CD4-positive, alpha-beta T cell treated with Interleukin-4 for 4 hours (primary cell): ENCODE results near the gene GJD3.
A peak's percentile ranks its signal among the peaks of the same experiment; 100 is the strongest.

Source experiments
- DNase-seq: peaks from one replicate; pipeline ENCODE4 v3.0.0-alpha.2; 2020

Gene GJD3

DNA sequence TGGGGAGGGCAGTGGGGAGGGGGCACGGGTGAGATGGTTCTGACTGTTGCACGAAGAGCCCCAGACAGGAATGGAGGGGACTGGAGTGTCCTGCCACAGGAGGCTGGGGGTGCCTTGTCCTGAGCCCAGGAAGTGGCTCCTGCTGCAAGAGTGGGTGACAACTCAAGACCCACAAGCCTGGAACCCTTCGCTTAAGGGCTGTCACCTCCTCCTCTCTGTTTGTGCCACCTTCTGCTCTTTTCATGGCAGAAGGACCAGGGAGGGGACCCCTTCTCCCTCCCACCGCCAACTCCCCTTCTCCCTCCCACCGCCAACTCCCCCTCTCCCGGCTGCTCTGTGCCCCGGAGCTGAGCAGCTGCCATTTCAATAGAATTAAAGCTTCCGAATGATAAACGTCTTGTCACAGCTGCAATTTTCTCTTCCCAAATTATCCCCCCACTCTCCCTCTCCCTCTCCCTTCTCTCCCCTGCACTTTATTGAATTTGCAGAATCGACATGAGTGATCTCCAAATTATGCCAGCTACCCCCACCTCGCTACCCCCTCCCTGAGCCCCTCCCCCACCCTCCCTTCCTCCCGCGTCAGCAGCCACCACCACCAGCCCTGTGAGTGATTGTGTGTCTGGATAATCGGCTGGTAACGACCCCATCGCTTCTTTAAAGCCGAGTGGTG lies 13.7 kb downstream of the GJD3 start:
- DNase-seq: no peak

GRCh38 chr17:40349895-40350688 lies 14.4 kb downstream of the GJD3 start:
- no peak for DNase-seq

DNA sequence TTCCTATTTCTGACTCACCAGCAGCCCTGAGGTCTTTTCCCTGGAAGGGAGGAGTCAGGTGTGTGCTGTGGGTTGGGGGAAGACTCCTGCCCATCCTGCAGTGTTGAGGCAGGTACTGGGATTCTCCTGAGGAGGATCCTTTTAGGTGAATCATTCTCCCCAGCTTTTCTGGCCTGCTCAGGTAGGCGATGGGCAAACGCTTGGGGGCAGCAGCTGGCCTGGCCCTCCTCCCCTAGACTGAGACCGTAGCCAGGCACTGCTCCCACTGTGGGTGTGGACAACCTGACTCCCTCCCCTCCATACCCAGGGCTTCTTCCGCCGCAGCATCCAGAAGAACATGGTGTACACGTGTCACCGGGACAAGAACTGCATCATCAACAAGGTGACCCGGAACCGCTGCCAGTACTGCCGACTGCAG lies 15.1 kb downstream of the GJD3 start:
- no peak for DNase-seq

DNA sequence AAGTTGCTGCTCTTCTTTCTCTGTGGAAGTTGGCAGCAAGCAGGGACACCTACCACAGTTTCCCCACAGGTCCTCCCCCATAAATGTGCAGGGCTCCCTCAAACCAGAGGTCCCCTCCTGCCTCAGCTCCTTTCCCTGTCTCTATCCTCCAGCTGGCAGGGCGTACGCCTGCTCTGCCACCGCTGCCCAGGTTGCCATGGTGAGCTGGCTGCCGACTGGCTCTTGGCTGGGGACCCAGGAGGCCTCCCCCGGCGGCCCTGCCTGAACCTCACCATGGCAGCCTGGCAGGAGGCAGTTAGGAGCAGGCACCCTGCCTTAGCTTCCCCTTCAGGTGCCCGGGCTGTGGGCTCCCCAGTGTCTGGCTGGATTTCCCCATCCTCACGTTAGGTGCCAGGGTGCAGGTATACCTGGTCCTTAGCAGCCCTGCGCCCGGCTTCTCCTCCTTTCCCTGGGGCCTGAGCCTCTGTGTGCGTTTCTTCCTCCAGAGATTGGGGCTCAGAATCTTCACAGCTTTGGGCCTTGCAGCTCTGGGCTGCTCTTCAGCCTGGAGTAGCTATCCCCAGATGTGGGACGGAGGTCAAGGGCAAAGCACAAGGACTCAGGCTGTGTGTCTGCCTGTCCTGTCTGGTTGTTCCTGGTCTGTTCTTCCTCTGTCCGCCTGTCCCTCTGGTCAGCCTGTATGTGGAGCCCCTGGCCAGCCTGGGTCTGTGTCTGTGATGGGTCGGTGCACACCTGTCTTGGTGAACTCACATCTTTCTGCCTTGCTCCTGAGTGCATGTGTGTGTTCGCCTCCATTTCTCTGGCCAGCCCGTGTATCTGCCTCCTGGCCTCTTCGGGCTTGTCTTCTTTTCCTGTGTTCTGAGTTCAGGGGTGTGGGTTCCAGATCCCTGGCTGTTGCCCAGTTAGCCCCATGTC lies 15.7 kb downstream of the GJD3 start:
- no peak for DNase-seq

DNA sequence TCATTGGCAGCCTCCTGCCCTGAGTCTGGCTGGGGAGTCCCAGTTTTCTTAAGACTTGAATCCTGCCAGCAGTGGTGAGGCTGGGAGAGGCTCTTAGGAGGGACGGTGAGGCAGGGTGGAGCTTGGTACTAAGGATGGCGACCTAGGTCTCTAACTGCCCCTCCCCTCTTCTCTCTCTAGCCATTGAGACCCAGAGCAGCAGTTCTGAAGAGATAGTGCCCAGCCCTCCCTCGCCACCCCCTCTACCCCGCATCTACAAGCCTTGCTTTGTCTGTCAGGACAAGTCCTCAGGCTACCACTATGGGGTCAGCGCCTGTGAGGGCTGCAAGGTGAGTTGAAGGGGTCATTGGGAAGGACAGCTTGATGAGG lies 16.4 kb downstream of the GJD3 start:
- no peak for DNase-seq

- DNase-seq: no peak
Measured at GRCh38 chr17:40347319-40348135, 17.0 kb downstream of the GJD3 start.

DNA sequence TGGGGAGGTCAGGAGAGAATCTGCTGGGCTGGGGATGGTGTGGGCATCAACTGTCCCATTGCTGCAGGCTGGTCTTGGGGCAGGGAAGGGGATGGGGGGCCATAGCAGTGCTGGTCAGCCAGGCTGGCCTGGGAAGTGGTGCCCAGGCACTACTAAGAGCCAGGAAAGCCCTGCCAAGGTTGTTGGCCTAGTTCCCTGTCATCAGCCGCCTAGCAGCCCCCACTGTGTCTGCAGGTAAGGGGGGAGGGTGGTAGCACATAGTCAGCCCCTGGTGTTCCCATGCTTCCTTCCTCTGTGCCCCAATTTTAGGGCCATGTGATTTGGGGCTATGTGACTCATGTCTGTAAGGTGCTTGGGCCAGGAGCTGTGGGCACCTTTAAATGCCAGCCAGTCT lies 17.8 kb downstream of the GJD3 start:
- peak; percentile 32 for DNase-seq

- no peak for DNase-seq
Measured at GRCh38 chr17:40345994-40346764, 18.4 kb downstream of the GJD3 start.

DNA sequence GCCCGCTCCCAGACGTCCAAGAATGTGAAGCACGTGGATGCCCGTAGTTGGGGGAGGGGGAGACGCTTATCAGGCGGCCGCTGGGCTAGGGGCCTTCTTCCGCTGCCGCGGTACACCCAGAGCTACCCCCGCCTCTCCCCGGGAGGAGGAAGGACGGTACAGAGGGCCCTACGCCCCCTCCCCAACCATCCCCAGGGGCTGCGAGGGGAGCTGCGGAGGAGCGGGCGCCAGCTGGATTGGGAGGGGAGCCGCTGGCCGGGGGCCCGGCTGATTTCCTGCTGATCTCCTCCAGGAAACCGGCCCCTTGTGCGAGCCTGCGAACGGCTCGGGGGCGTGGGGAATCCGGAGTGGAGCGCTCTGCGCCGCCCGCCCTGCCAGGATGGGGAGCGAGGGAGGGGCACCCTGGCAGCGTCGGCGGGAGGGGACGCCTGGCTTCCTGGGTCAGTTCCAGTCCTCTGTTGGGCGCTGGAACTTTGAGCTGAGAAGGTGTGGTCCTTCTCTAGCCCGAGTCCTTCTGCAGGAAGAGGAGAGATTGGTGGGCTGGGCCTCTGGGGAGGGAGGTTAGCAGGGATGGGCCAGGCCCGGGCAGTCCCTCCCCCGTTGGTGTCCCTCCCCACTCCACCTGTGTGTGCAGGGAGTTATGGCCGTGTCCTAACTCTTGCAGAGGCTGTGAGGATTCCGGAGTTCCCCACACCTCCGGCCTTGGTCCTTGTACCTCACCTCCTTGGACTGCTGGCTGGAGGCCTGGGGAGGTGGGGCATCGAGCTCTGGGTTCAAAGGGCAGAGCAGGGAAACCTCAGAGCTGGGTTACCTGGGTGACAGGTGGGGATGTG lies 19.2 kb downstream of the GJD3 start:
- peak; percentile 13 for DNase-seq

DNA sequence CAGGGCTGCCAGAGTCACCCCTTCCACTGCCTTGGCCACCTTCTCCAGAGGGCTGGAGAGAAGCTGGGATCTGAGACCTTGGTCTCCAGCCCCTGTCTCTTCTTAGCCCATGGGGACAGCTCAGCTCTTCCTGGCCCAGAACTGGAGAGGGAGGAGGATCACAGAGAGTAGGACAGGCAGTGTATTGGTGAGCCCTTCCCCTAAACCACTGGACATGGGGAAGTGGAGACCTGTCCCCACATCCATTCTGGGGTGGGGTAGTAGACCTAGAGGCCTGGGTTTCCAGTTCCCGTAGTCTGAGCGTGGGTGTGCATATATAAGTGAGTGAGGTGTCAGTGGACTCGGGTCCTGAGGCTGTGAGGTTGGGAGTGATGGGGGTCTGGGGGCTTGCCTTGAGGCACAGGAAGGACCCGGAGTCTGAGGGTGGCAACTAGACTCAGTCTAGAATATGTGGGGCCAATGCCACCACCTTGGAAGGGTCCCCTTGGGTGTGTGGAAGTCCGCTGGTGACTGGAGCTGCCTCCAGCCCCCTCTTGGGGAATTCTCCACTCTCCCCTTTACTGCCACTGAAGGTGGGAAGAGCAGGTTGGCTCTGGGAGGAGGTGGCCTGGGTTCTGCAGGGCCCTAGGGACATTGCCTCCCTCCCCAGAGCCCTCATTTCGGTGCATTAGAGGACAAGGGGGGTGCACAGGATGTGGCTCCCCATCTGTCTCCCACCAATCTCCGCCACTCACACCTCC lies 19.9 kb downstream of the GJD3 start:
- DNase-seq: no peak

DNA sequence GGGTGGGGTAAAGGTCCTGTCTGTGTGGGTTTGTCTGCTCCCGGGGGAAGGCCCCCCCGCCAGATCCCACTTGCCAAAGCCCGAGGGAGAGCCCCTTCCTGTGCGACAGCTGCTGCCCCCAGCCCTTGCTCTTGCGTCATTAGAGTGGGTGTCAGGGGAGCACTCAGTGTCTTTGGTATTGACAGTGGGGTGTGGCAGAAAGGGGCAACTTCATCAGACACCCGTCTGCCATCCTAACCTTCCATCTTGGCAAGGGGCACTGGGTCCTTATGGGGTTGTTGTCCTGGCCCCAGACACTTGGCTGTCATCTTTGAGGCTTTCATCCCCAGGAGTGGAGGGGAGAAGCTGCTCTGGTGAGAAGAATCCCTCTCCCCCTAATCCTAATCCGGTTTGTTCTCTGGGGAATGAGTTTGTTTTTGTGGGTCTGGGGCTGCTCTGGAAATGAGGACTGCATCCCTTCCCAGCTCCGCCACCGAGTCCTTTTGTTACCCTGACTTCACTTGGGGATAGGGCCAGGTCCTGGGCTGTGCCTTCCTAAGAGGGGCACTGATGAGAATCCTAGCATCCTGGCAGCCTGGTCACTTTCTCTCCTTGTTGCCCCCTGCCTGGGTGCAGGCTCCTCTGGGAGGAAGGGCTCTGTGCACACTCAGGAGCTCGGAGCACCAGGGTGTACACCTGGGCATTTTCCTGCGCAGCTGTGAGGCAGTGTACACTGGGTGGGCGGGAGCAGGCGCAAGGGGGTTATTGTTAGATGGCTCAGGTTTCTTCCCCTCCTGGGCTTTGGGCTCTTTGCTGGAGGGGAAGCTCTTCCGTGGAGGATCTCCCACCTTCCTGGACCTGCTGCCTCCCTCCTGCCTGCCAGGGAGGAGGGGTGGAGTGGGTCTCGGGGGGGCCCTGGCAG lies 21.1 kb downstream of the GJD3 start:
- no peak for DNase-seq

DNA sequence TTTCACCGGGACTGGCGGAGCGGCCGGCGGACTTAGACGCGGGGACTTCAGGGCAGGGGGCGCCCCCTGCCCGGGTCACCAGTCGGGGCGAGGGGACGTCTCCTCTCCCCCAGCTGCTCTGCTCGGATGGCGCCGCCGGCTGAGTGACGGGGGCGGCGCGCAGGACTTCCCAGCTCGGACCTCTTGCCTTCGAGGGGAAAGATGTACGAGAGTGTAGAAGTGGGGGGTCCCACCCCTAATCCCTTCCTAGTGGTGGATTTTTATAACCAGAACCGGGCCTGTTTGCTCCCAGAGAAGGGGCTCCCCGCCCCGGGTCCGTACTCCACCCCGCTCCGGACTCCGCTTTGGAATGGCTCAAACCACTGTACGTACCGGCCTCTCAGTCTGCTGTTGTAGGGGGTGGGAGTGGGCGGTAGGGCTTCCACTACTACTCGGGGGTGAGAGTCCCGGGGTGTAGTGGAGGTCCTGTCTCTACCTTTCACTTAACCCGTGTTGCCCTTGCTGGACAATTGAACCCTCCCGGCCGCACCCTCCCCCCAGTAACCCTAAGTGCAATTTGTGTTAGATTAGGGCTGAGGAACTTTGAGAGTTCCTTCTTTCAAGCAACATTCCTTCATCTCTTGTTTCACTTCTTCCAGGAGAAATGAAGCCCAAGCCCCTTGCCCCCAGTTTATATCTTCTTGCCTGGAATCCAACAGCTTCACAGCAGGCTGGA lies 21.9 kb downstream of the GJD3 start:
- DNase-seq: no peak

DNA sequence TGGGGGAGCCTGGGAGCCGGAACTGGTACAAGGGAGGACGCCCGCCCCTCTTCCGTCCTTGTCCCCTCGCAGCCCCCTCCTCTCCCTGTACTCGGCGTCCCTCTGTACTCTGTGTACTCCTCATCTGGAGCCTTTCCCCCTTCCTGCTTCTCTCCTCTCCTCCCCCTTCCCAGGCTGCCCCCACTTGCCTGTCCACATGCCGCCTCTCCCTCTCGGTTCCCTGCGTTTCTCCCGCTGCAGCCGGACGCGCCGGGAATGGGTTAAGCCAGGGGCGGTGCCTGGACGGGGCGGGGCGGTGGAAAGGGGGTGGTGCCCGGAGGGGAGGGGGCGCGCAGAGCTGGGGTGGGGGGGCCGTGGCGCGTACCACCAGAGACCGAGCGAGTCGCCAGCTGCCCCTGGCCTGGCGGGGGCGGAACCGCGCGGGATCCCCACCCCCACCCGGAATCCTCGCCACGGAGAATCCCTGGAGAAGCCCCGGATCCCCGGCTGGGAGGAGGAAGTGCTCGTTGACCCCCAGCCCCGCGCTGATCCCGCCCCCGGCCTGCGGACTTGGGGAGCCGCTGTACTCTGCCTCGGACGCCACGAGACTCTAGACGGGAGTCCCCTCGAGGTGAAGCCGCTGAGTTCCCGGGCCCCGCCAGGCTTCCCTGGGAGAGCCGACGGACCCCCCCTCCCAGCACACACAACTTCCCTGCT lies 22.6 kb downstream of the GJD3 start:
- no peak for DNase-seq

- peak; percentile 86 for DNase-seq
Measured at GRCh38 chr17:40340880-40341807, 23.4 kb downstream of the GJD3 start.

DNA sequence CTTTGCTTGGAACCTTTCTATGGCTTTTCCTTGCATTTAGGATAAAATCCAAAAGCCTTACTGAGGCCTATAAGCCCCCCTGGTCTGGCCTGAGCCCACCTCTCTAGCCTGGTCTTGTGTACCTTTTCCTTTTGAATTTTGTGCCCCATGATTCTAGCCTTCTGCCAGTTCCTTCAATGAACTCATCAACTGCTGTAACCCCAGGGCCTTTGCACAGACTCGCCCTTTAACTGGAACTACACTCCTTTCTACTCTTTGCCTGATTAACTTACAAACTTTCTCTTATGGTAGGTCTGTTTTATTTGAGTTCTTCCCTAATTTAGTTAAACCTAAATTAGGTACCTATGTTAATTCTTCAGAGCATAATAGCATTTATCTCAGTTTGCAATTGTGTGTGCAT lies 24.2 kb downstream of the GJD3 start:
- DNase-seq: no peak

DNA sequence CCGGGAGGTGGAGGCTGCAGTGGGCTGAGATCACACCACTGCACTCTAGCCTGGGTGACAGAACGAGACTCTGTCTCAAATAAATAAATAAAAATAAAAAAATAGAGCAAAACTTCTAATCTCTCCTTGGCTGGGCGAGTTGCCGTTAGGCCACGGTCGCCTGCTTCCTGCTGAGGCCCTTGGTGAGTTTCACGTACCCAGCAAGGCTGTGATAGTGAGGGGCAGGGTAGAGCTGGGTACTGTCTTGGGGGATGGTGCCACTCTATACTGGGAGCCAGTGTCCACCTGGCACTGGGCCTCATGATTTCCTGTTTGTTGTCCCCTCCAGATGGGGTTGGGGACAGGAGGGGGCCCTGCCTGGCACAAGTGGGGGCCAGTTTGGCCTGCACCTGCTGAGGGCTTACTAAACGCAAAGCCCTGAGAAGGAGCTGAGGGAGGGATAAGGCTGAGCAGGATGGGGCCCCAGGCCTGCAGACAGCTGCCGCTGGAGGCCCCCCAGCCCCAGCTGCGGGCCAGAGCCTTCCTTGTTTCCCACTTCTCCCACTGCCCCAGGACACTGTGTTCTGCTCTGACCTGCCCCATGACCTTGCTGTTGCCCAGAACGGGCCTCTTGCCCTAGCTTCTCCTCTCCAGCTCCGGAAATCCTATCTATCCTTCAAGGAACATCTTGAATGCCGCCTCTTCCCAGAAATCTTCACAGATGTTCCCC lies 25.4 kb downstream of the GJD3 start:
- DNase-seq: no peak
